Thyroid gland (tissue), 4 donors: ENCODE results near the gene SLMAP.

Experiments used
- POLR2A ChIP-seq, 2 donors: fragments of 450-650 bp; IDR thresholded peaks; one replicate each; pipeline ENCODE4 v1.6.1; 2017; ENCODE audit warnings: antibody characterized with exemption in 2 of 2, mild to moderate bottlenecking in 2 of 2, moderate library complexity in 1 of 2
- TF ChIP-seq, protein P1 (sequence below), 6 experiments: fragments of 200-600 bp in 3 of 6; fragments of 450-650 bp in 3 of 6; sonication (generic) in 3 of 6; IDR thresholded peaks; one replicate each; pipeline ENCODE4 v1.5.1; 2016 to 2019; ENCODE audit warnings: antibody characterized with exemption in 6 of 6, mild to moderate bottlenecking in 2 of 6, inconsistent platforms in 1 of 6, moderate library complexity in 1 of 6

DNA sequence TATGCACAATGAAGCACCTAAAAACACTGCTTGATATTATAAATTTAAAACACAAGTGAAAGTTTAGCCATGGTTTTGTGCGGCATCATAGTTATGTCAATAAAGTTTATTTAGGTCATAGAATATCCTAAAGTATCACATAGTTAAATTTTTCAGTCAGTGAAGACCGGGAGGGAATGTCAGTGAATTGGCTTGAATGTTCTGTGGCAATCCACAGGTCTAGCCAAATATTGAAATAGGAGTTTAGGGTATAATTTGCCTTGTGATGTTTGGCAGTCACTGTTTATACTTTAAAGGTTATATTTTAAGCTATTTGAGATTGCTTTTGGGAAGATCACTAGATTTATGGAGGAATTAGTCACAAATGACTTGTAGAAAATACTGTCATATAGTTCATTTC lies 172.4 kb downstream of the SLMAP start:
- TF ChIP-seq, protein P1, sequence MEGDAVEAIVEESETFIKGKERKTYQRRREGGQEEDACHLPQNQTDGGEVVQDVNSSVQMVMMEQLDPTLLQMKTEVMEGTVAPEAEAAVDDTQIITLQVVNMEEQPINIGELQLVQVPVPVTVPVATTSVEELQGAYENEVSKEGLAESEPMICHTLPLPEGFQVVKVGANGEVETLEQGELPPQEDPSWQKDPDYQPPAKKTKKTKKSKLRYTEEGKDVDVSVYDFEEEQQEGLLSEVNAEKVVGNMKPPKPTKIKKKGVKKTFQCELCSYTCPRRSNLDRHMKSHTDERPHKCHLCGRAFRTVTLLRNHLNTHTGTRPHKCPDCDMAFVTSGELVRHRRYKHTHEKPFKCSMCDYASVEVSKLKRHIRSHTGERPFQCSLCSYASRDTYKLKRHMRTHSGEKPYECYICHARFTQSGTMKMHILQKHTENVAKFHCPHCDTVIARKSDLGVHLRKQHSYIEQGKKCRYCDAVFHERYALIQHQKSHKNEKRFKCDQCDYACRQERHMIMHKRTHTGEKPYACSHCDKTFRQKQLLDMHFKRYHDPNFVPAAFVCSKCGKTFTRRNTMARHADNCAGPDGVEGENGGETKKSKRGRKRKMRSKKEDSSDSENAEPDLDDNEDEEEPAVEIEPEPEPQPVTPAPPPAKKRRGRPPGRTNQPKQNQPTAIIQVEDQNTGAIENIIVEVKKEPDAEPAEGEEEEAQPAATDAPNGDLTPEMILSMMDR (IDR thresholded peaks at IDR 0.05) = no peak
- no peak for TF ChIP-seq POLR2A (IDR thresholded peaks at IDR 0.05)
